Measurements from ENCODE around the gene RAB28.
A peak's percentile ranks its signal among the peaks of the same experiment; 100 is the strongest.

The RAB28 gene

GRCh38 chr4:13514722-13515121 lies 30.6 kb upstream of the RAB28 start:
- DNase-seq: no peak
- intact Hi-C loops (cut with DNase I): no loop called here

DNA sequence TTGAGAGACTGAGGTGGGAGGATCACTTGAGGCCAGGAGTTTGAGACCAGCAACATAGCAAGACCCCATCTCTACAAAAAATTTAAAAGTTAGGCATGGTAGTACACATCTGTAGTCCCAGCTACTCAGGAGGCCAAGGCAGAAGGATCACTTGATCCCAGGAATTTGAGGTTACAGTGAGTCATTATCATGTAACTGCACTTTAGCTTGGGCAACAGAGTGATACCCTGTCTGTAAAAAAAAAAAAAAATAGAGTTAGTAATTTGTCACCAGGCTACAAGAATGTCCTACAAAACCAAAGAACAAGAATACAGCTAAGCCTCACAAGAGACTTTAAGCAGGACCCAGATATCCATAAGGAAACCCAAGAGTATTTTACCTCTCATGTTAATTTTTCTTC lies 27.0 kb upstream of the RAB28 start:
- intact Hi-C loops (cut with DNase I): no loop called here
- no peak for DNase-seq

DNA sequence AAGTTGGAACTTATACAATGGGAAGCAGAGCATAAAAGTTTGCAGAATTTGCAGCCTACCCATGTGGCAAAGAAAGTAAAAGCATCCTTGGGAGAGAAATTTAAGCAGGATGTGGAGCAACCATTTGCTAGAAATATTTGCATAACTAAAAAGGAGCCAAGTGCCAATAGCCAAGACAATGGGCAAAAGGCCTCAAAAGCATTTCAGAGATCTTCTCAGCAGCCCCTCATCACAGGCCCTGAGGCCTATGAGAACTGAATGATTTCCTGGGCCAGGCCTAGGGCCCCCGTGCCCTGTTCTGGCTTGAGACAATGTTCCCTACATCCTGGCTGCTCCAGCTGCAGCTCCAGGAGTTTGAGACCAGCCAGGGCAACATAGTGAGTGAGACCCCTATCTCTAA lies 25.3 kb upstream of the RAB28 start:
- no peak for DNase-seq
- intact Hi-C loops (cut with DNase I): no loop called here

- intact Hi-C loops (cut with DNase I): no loop called here
- DNase-seq: no peak
Measured at GRCh38 chr4:13504374-13504773, 20.2 kb upstream of the RAB28 start.

GRCh38 chr4:13498469-13498868 lies 14.3 kb upstream of the RAB28 start:
- intact Hi-C loops (cut with DNase I): no loop called here
- DNase-seq: no peak

GRCh38 chr4:13496605-13497004 lies 12.5 kb upstream of the RAB28 start:
- intact Hi-C loops (cut with DNase I): no loop called here
- DNase-seq: no peak

- no peak for DNase-seq
- intact Hi-C loops (cut with DNase I): no loop called here
Measured at GRCh38 chr4:13495753-13496152, 11.6 kb upstream of the RAB28 start.

DNA sequence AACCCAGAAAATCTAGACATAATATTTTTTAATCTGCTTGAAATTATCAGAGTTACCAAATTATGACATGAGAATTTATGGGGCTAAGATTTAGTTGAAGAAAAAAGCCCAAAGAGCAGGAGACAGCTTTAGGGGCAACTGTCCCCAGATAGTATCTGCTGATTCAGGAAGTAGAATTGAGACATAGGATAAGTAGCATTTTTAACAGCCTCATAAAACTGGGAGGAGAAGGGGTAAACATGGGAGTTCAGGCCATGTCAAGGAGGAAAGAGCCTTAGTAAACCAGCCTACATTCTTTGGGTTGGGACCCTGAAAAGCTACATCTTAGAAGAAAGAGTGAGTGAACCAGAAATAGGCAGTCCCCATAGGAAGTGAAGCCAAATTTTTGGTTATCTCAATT lies 9.7 kb upstream of the RAB28 start:
- intact Hi-C loops (cut with DNase I): no loop called here
- DNase-seq: no peak

DNA sequence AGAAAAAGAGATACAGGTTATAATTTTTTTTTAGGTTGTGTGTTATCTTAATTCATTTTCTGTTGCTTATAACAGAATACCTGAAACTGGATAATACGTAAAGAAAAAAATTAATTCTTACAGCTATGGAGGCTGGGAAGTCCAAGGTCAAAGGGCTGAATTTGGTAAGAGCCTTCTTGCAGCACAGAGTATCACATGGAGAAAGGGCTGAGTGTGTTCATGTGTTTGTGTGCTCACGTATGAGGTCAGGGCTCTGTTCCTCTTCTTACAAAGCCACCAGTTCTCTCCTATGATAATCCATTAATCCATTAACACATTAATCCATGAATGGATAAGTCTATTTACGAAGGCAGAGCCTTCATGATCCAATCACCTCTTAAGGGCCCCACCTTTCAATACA lies 8.6 kb upstream of the RAB28 start:
- DNase-seq: no peak
- intact Hi-C loops (cut with DNase I): no loop called here

DNA sequence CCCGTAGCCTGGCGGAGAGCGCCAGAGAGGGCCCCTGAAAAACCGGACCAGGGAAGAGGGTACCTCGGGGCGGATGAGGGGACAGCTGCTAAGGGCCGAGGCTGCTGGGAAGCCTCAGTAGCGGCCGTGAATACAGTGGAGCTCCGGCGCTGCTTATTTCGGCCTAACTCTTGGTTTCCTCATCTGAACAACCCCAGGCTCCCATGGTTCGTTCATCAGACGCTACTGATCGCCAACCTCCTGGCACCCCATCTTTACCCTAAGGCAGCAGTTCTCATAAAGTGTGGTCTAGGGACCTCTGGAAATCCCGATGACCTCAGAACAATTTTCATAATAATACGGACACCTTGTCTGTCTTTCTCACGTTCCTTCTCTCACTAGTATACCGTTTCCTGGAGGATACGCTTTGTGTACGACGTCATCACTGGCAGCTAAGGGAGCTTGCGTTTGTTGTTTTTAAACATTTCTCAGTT lies 645 bp upstream of the RAB28 start:
- no peak for DNase-seq

GRCh38 chr4:13483768-13484121 lies 395 bp downstream of the RAB28 start:
- peak in 5 of 10 donors; percentile 20 to 90 (median 34) for DNase-seq
- intact Hi-C loops (cut with DNase I): loop anchor here (10.0 kb wide), 1 partner anchor 61 kb away; the partner anchor contains the start of gene NKX3-2

More for the DNA sequence above, 645 bp upstream of the RAB28 start:
- intact Hi-C loops (cut with DNase I): loop anchor here (10.0 kb wide), 1 partner anchor 60 kb away; the partner anchor contains the start of gene NKX3-2

GRCh38 chr4:13483136-13483767 lies 888 bp downstream of the RAB28 start:
- peak in 1 of 10 donors; percentile 24 for DNase-seq
- intact Hi-C loops (cut with DNase I): loop anchor here (10.0 kb wide), 1 partner anchor 62 kb away; the partner anchor contains the start of gene NKX3-2

DNA sequence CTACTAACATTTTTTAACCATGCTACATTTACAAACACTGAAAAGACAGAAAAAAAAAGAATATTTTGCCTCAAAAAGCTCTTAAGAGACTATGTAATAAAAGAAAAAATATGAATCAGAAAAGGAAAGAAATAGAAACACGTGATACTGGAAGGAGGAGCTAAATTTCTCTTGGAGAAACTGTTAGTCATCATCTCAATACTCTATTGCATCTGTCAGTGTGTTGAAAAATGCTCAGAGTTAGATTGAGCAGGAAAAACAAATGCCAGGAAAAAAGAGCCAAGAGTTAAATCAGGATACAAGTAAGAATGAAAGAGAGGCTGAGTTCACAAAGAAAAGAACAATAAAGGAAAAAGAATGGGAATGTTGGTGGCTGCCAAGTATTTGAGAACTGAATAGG lies 2.6 kb downstream of the RAB28 start:
- no peak for DNase-seq

DNA sequence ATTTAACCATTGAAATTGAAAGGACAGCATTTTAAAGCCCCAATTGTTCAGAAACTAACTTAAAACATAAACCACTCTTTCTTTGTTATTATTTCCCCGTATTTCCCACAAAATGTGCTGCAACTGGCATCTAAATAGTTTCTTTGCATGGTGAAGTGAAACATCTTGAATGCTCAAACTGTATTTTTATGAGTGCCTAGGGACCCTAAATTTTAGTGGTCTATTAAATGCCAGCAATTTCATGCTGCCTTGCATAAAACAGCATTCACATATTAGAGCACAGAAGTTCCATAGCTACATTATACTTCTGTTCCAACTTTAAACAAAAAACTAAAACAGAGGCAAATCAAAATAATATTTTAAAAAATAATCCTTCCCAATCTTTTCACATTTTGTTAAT lies 5.4 kb downstream of the RAB28 start:
- intact Hi-C loops (cut with DNase I): no loop called here
- DNase-seq: no peak

More for the DNA sequence above, 2.6 kb downstream of the RAB28 start:
- intact Hi-C loops (cut with DNase I): loop anchor here (10.0 kb wide), 1 partner anchor 63 kb away; the partner anchor contains the start of gene NKX3-2

- DNase-seq: no peak
- intact Hi-C loops (cut with DNase I): no loop called here
Measured at GRCh38 chr4:13478131-13478530, 6.0 kb downstream of the RAB28 start.

DNA sequence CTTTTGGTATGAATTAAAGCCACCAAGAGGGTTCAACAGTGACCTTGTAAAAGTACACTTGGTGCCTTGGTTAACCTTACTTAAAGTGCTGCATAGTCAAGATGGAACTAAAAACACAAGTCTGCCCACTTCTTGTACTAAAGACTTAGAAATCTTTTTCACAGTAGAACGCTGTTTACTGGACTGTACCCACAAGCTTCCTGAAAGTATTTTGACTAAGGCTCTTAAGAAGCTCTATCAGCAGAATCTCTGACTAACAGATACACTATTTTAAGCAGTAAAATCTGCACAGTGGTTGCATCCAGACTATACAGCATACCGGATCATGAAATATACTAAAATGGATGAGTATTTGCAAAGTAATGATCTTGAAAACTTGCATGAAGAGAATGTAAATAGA lies 7.2 kb downstream of the RAB28 start:
- DNase-seq: no peak
- intact Hi-C loops (cut with DNase I): no loop called here

GRCh38 chr4:13476152-13476551 lies 8.0 kb downstream of the RAB28 start:
- no peak for DNase-seq
- intact Hi-C loops (cut with DNase I): no loop called here

DNA sequence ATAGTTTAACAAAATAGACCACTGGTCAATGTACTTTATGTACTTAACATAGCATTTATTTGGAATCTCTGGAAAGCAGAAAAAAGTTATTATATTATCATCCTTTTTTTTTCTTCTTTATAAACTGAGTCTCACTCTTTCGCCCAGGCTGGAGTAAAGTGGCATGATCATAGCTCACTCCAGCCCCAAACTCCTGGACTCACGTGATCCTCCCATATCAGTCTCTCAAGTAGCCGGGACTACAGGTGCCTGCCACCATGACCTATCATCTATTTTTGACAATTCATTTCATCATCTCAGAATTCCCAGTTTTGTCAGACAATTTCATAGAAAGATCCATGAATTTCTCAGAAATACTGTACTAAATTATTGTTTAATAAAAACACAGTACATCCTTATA lies 12.7 kb downstream of the RAB28 start:
- intact Hi-C loops (cut with DNase I): no loop called here
- DNase-seq: no peak

GRCh38 chr4:13470379-13470778 lies 13.8 kb downstream of the RAB28 start:
- intact Hi-C loops (cut with DNase I): no loop called here
- no peak for DNase-seq

DNA sequence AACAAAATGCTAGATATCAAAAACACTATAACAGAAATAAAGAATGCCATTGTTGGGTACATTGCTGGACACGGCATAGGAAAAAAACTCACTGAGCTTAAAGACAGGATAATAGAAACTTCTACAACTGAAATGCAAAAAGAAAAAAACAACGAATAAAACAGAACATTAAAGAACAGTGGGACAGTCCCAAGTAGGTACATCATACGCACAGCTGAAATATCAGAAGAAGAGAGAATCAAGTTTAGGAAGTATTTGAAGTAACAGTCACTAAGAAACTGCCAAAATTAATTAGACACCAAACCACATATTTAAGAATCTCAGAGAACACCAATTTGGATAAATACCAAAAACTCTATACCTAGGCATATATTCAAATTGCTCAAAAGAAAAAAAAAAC lies 19.2 kb downstream of the RAB28 start:
- intact Hi-C loops (cut with DNase I): no loop called here

GRCh38 chr4:13464543-13464942 lies 19.6 kb downstream of the RAB28 start:
- intact Hi-C loops (cut with DNase I): no loop called here
- DNase-seq: no peak

More for the DNA sequence above, 19.2 kb downstream of the RAB28 start:
- DNase-seq: no peak

- DNase-seq: no peak
- intact Hi-C loops (cut with DNase I): no loop called here
Measured at GRCh38 chr4:13461191-13461905, 22.8 kb downstream of the RAB28 start.

Measured in posterior cingulate gyrus (tissue), 11 donors.